Measurements from ENCODE around the gene C1QB. TPM values are rescaled to one million over a fixed set of nuclear protein-coding genes. Genes with fewer than 3 reads are reported as not detected.
A peak's percentile ranks its signal among the peaks of the same experiment; 100 is the strongest.

Gene C1QB
- polyA plus RNA-seq, 1 donor (not counting 4 experiments of a cell fraction or from before 2014, with no cell fraction given): not detected

DNA sequence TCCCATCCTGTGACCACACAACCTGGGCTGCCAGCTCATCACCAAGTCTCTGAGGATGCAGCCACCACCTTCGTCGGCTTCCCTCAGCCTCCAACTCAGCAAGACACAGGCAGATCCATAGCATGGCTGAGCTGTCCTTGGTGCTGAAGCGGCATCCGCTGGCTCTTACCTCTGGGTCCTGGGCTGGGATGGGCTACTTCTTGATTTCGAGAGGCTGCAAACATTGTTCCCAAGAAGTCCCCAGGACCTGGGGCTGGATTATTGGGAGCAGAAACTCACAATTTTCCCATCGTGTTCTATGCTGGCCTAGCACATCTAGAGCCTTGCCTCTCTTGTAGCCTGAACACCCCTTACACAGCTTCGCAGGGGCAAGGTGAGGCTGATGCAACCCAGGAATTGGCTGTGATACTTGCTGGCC lies 41.5 kb upstream of the C1QB start:
- H3K27ac ChIP-seq (ENCODE audit: control insufficient read depth, insufficient read depth, low read length): no peak overlapping the region
- H3K4me2 ChIP-seq (ENCODE audit: control insufficient read depth, extremely low read depth, insufficient read depth, low read depth, low read length): no peak overlapping the region
- H3K9me3 ChIP-seq (ENCODE audit: control insufficient read depth, low read depth, low read length): no peaks in the 10 kb centered on the region
- H3K9me1 ChIP-seq (ENCODE audit: control insufficient read depth, extremely low read depth, insufficient read depth, low read length): no peaks in the 10 kb centered on the region
- peaks cover 2% of the 10 kb centered on the region for H4K20me1 ChIP-seq (ENCODE audit: control insufficient read depth, extremely low read depth, insufficient read depth, low read length)
- dilution Hi-C loops (cut with MboI; ENCODE audit: extremely low pct_ligation_motif_present, low sequenced_read_pairs): no loop called here
- FAIRE-seq (peak; percentile 41), DNase-seq (ENCODE audit: low read depth, low spot score) (peak; percentile 5)
- H3K36me3 ChIP-seq (ENCODE audit: control insufficient read depth in 2 of 2, extremely low read depth in 1 of 2, insufficient read depth in 2 of 2, low read length in 2 of 2): no peaks in the 10 kb centered on the region
- no peaks in the 10 kb centered on the region for H3K79me2 ChIP-seq (ENCODE audit: control insufficient read depth, insufficient read depth, low read length)
- TF ChIP-seq, protein P1, sequence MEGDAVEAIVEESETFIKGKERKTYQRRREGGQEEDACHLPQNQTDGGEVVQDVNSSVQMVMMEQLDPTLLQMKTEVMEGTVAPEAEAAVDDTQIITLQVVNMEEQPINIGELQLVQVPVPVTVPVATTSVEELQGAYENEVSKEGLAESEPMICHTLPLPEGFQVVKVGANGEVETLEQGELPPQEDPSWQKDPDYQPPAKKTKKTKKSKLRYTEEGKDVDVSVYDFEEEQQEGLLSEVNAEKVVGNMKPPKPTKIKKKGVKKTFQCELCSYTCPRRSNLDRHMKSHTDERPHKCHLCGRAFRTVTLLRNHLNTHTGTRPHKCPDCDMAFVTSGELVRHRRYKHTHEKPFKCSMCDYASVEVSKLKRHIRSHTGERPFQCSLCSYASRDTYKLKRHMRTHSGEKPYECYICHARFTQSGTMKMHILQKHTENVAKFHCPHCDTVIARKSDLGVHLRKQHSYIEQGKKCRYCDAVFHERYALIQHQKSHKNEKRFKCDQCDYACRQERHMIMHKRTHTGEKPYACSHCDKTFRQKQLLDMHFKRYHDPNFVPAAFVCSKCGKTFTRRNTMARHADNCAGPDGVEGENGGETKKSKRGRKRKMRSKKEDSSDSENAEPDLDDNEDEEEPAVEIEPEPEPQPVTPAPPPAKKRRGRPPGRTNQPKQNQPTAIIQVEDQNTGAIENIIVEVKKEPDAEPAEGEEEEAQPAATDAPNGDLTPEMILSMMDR (optimal IDR thresholded peaks at IDR 0.05 in 1 of 3, IDR thresholded peaks at IDR 0.05 in 1 of 3, conservative IDR thresholded peaks at IDR 0.05 in 1 of 3; ENCODE audit: extremely low read depth in 1 of 3, insufficient read depth in 2 of 3, low read length in 3 of 3): no peak
- TF ChIP-seq EZH2 (IDR thresholded peaks at IDR 0.05; ENCODE audit: low read length): no peak
- no peak overlapping the region for H2AFZ ChIP-seq (ENCODE audit: control insufficient read depth, low read length)
- H3K27me3 ChIP-seq (ENCODE audit: control insufficient read depth, extremely low read depth, insufficient read depth, low read length): peaks cover 16% of the 10 kb centered on the region
- no peaks in the 10 kb centered on the region for H3K4me1 ChIP-seq (ENCODE audit: control insufficient read depth, extremely low read depth, insufficient read depth, low read length)
- no peak overlapping the region for H3K4me3 ChIP-seq (ENCODE audit: control insufficient read depth in 2 of 3, extremely low read depth in 1 of 3, insufficient read depth in 2 of 3, low read depth in 1 of 3, low read length in 3 of 3)
- H3K9ac ChIP-seq (ENCODE audit: control insufficient read depth, extremely low read depth, insufficient read depth, low read length): no peak overlapping the region

DNA sequence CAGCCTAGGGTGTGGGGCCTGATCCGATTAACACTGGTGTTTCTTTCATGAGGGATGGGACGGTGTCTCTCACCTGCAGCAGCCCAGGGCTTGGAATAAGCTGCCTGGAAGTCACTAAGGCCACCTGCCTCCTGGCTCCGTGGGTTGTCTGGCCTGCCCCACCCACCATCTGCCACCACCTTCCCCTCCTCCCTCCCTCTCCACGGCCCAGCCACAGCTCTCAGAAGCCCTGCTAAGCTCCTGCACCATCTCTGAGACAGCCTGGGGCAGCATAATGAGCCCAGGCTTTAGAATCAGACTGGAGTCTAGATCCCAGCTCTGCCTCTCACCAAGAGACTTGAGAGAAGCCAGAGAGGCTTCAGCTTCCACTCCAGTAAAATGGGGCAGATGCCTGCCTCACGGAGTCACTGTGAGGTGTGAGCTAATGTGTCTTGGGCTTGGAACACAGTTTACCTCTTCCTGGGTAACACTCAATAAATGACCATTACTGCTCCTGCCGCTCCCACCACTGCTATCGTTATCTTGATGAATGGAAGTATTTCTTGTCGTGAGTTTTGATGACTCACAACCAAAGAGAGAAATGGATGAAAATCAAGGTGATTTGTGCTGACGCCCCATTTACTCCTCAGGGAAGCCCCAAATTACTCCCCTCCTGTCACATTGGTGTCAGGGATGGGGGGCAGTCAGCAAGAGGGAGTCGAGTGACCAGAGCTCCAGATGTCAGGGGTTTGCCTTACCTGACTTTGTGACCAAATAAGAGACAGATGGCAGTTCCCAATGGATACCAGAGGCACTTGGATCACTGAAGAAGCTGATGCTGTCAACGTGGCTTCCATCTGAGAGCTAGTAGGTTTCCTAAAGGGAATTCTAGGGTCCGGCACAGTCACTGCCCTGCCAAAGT lies 40.1 kb upstream of the C1QB start:
- Histone ChIP-seq H3K27ac (ENCODE audit: control insufficient read depth, insufficient read depth, low read length) (no peak overlapping the region), H3K36me3 (ENCODE audit: control insufficient read depth in 2 of 2, extremely low read depth in 1 of 2, insufficient read depth in 2 of 2, low read length in 2 of 2) (no peaks in the 10 kb centered on the region), H3K4me2 (ENCODE audit: control insufficient read depth, extremely low read depth, insufficient read depth, low read depth, low read length) (no peak overlapping the region), H3K4me3 (ENCODE audit: control insufficient read depth in 2 of 3, extremely low read depth in 1 of 3, insufficient read depth in 2 of 3, low read depth in 1 of 3, low read length in 3 of 3) (no peak overlapping the region), H3K9me1 (ENCODE audit: control insufficient read depth, extremely low read depth, insufficient read depth, low read length) (no peaks in the 10 kb centered on the region), H3K4me1 (ENCODE audit: control insufficient read depth, extremely low read depth, insufficient read depth, low read length) (no peaks in the 10 kb centered on the region), H2AFZ (ENCODE audit: control insufficient read depth, low read length) (no peak overlapping the region), H4K20me1 (ENCODE audit: control insufficient read depth, extremely low read depth, insufficient read depth, low read length) (peaks cover 2% of the 10 kb centered on the region), H3K79me2 (ENCODE audit: control insufficient read depth, insufficient read depth, low read length) (no peaks in the 10 kb centered on the region), H3K27me3 (ENCODE audit: control insufficient read depth, extremely low read depth, insufficient read depth, low read length) (peaks cover 24% of the 10 kb centered on the region), H3K9ac (ENCODE audit: control insufficient read depth, extremely low read depth, insufficient read depth, low read length) (no peak overlapping the region), H3K9me3 (ENCODE audit: control insufficient read depth, low read depth, low read length) (no peaks in the 10 kb centered on the region)
- DNase-seq (ENCODE audit: low read depth, low spot score): no peak
- TF ChIP-seq, protein P1 (optimal IDR thresholded peaks at IDR 0.05 in 1 of 3, IDR thresholded peaks at IDR 0.05 in 1 of 3, conservative IDR thresholded peaks at IDR 0.05 in 1 of 3; ENCODE audit: extremely low read depth in 1 of 3, insufficient read depth in 2 of 3, low read length in 3 of 3): no peak
- TF ChIP-seq EZH2 (IDR thresholded peaks at IDR 0.05; ENCODE audit: low read length): no peak
- no peak for FAIRE-seq
- dilution Hi-C loops (cut with MboI; ENCODE audit: extremely low pct_ligation_motif_present, low sequenced_read_pairs): no loop called here

Data from keratinocyte (primary cell).